Dendritic cell treated with granulocyte-macrophage colony-stimulating factor and Interleukin-4, amounts not matched to agents 40 ng/mL and 50 ng/mL, for 4 days (primary cell): ENCODE measurements around the gene OR6X1.
"Not testable (repeated sequence)": the region's sequence is repeated elsewhere in the genome, so short reads cannot be mapped to it uniquely, and the experiment has no call there.

Source experiments
- H3K27ac Mint-ChIP-seq: one replicate; pipeline ENCODE4 v1.8.0; 2022; ENCODE audit warnings: mild to moderate bottlenecking, mixed read lengths
- H3K27me3 Mint-ChIP-seq: one replicate; pipeline ENCODE4 v1.8.0; 2022; ENCODE audit warnings: mild to moderate bottlenecking, mixed read lengths
- H3K36me3 Mint-ChIP-seq: one replicate; pipeline ENCODE4 v1.8.0; 2022; ENCODE audit warnings: low read depth, mixed read lengths
- H3K4me1 Mint-ChIP-seq: one replicate; pipeline ENCODE4 v1.8.0; 2022; ENCODE audit warnings: low read depth, mixed read lengths
- H3K4me3 Mint-ChIP-seq: one replicate; pipeline ENCODE4 v1.8.0; 2022; ENCODE audit warnings: mild to moderate bottlenecking, moderate library complexity, mixed read lengths
- H3K9me3 Mint-ChIP-seq: one replicate; pipeline ENCODE4 v1.8.0; 2022; ENCODE audit warnings: mixed read lengths
- intact Hi-C: fragments of 100-400 bp; cut with micrococcal nuclease; formaldehyde crosslinking; loops from one replicate; pipeline ENCODE4 v1.15.0; 2022

Gene OR6X1

DNA sequence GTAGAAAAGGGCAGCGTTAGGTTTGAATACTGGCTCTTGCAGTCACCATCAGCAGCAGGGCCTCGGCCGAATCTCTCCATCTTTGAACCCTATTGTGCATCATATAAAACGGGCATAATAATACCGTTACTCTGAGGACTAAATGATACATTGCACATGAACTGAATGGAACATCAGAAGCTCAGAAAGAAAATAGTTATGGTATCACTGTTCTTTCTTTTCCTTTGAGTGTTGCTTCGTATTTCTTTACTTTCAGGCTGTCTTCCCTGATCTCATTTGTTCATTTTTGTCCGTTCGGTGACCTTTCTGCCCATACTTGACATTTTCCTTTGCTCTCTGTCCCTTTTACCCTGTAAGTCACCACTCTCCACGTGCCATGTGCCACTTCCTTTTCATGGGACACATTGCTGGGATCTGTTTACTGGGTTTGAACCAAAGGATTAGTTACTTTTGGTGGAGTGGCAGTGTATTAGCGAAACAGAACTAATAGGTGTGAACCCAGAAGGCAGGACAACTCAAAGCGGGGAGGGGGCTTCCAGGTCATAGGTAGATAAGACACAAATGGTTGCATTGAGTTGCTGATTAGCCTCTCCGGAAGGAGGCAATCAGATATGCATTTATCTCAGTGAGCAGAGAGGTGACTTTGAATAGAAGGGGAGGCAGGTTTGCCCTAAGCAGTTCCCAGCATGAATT lies 12.1 kb downstream of the OR6X1 start:
- Mint-ChIP-seq H3K9me3 (no peaks in the 10 kb centered on the region), H3K27me3 (peaks cover 13% of the 10 kb centered on the region), H3K36me3 (peaks cover 33% of the 10 kb centered on the region), H3K4me3 (peak overlapping the region; percentile 97), H3K27ac (peak overlapping the region; percentile 77), H3K4me1 (peaks cover 21% of the 10 kb centered on the region)
- intact Hi-C loops = loop anchor here (10.0 kb wide), 1 partner anchor 323 kb away; no protein-coding TSS in a partner anchor

DNA sequence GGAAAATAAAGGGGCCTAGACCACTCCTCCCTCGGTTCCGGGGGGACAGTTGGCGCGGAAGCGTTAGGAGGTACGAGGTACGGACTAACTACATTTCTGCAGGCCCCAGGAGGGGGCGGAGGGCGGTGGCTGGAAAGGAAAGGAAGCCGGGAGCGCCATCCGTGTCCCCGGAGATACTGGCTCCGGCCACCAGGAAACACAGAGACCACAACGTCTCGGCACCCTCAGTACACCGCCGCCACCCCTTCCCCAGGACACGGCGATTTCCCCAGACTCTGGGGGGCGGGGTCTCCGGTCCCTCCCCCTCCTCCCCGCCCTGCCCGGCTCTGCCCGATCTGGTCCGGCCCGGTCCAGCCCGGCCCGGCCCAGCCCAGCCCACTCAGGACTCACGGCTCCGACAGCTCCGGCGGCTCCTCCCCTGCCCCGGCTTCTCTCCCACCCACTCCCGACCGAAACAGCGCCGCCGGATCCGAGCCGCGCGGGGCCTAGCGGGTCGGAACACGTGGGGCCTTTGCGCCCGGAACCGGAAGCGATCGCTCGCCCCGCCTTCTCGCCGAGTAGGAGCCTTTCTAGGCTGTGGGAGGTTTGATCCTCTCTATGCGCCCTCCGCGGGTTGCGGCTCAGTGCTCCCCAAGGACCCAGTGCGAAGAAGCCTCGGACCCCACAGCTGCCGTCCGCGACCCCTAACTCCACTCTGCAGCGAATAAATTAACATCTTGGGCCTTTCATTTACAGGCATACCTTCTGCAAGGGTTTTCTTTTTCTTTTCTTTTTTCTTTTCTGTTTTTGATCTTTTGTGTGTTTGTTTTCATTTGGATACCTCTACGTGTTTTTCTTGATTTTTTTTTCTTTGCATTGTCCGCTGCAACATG lies 12.9 kb downstream of the OR6X1 start, which contains the start of gene ZNF202:
ZNF202 (minus strand) TSS at position 502 of the 872 bp plus-strand sequence. CDS start 10,772 bp downstream, outside the sequence.
- intact Hi-C loops = loop anchor here (10.0 kb wide), 1 partner anchor 323 kb away; no protein-coding TSS in a partner anchor

GRCh38 chr11:123740787-123741158 lies 13.5 kb downstream of the OR6X1 start:
- intact Hi-C loops = loop anchor here (10.0 kb wide), 1 partner anchor 324 kb away; no protein-coding TSS in a partner anchor
- H3K27me3 Mint-ChIP-seq = peaks cover 9% of the 10 kb centered on the region
- H3K4me1 Mint-ChIP-seq = peaks cover 21% of the 10 kb centered on the region
- H3K9me3 Mint-ChIP-seq = no peaks in the 10 kb centered on the region
- H3K36me3 Mint-ChIP-seq = peaks cover 35% of the 10 kb centered on the region
- H3K27ac Mint-ChIP-seq = peak overlapping the region; percentile 77
- peak overlapping the region; percentile 97 for H3K4me3 Mint-ChIP-seq

More for the DNA sequence above, 12.9 kb downstream of the OR6X1 start, which contains the start of gene ZNF202:
- H3K9me3 Mint-ChIP-seq = no peaks in the 10 kb centered on the region
- H3K4me3 Mint-ChIP-seq = peak within 1 kb of the TSS; percentile 97
- peak within 1 kb of the TSS; percentile 77 for H3K27ac Mint-ChIP-seq
- peaks cover 11% of the 10 kb centered on the region for H3K27me3 Mint-ChIP-seq
- peaks cover 35% of the 10 kb centered on the region for H3K36me3 Mint-ChIP-seq
- H3K4me1 Mint-ChIP-seq = peaks cover 21% of the 10 kb centered on the region

GRCh38 chr11:123738374-123738773 lies 15.9 kb downstream of the OR6X1 start:
- no peak overlapping the region for H3K4me3 Mint-ChIP-seq
- H3K27ac Mint-ChIP-seq = no peak overlapping the region
- intact Hi-C loops = no loop called here
- peaks cover 3% of the 10 kb centered on the region for H3K27me3 Mint-ChIP-seq
- H3K4me1 Mint-ChIP-seq = peaks cover 21% of the 10 kb centered on the region
- H3K36me3 Mint-ChIP-seq = peaks cover 52% of the 10 kb centered on the region
- no peaks in the 10 kb centered on the region for H3K9me3 Mint-ChIP-seq

DNA sequence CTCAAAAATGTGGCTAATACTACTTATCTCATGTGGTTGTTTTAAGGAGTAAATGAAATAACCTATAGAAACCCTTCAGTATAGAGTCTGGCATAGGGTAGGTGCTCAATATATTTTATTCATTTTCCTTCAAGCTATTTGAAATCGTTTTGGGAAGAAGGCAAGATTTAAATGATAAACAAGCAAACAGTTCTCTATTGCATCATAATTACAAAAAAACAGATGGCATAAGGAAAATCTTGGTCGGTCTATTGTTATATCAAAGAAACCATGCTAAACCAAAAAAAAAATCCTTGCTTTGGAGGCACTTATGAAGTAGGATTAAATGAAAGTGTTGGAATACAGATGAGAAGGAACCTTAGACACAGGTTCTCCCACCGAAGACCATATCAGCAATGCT lies 17.5 kb downstream of the OR6X1 start:
- Mint-ChIP-seq H3K9me3 (no peaks in the 10 kb centered on the region), H3K27me3 (no peaks in the 10 kb centered on the region), H3K4me3 (no peak overlapping the region), H3K27ac (no peak overlapping the region), H3K4me1 (peaks cover 13% of the 10 kb centered on the region), H3K36me3 (peaks cover 49% of the 10 kb centered on the region)
- intact Hi-C loops = no loop called here

DNA sequence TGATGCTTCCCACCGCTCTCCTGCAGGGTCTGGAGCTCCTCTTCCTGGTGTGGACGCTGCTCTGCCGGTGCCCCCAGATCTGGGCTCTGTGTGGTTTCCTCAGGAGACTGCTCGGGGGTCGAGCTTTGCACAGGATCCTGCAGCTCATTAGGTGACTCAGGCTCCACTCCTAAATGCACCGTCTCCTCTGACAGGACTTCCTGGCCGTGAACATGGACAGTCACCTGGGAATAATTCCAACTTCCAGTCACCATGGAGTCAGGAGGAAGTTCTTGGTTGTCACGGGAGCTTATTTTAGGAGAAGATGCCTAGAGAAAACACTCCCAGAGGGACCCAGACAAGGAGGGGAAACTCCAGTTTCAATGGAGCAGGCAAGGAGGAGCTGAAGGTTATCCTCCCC lies 24.7 kb downstream of the OR6X1 start:
- peaks cover 47% of the 10 kb centered on the region for H3K9me3 Mint-ChIP-seq
- intact Hi-C loops = no loop called here
- no peak overlapping the region for H3K27ac Mint-ChIP-seq
- peaks cover 8% of the 10 kb centered on the region for H3K36me3 Mint-ChIP-seq
- H3K4me1 Mint-ChIP-seq = no peaks in the 10 kb centered on the region
- H3K4me3 Mint-ChIP-seq = no peak overlapping the region
- H3K27me3 Mint-ChIP-seq = no peaks in the 10 kb centered on the region

DNA sequence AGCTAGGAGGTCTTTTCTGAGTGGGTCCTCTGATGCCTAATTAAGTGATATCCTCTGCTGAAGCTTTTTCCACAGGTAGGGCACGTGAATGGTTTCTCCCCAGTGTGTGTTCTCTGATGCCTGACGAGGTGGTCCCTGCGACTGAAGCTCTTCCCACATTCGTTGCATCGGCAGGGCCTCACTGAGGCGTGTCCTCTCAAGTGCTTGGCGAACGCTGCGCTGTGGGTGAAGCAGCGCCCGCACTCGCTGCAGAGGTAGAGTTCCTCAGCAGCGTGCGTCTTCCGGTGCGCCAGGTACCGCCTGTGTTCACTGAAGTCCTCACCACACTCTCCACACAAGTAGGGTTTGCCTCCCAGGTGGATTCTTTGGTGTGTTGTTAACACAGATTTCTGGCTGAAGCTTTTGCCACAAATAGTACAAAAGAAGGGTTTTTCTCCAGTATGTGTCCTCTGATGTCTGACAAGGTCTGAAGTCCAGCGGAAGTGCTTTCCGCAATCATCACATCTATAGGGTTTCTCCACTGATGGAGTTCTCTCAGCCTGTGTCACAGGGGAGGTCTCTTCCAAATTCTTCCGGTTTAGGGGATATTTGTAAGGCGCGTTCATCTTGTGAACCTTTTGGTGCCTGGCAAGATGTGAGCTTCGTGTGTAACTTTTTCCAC lies 28.2 kb downstream of the OR6X1 start:
- Mint-ChIP-seq H3K9me3 (peaks cover 47% of the 10 kb centered on the region), H3K36me3 (no peaks in the 10 kb centered on the region), H3K27ac (no peak overlapping the region), H3K27me3 (no peaks in the 10 kb centered on the region), H3K4me3 (no peak overlapping the region), H3K4me1 (no peaks in the 10 kb centered on the region)
- intact Hi-C loops = no loop called here

DNA sequence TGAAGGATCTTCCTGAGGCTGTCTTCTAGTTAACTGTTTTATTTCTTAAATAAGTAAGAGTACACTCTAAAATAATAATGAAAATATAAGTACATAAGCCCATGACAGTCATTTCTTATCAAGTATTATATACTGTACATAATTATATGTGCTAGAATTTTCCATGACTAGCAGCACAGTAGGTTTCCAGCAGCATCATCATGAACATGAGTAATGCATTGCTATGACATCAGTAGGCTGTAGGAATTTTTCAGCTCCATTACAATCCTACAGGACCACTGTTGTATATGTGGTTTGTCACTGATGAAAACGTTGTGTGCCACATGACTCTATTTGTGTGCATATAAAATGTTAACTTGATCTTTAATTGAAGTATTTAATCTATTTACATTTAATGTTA lies 34.9 kb downstream of the OR6X1 start:
- Mint-ChIP-seq H3K4me3 (no peak overlapping the region), H3K27me3 (peaks cover 7% of the 10 kb centered on the region), H3K27ac (no peak overlapping the region), H3K9me3 (no peaks in the 10 kb centered on the region), H3K4me1 (no peaks in the 10 kb centered on the region), H3K36me3 (no peaks in the 10 kb centered on the region)
- intact Hi-C loops = no loop called here

DNA sequence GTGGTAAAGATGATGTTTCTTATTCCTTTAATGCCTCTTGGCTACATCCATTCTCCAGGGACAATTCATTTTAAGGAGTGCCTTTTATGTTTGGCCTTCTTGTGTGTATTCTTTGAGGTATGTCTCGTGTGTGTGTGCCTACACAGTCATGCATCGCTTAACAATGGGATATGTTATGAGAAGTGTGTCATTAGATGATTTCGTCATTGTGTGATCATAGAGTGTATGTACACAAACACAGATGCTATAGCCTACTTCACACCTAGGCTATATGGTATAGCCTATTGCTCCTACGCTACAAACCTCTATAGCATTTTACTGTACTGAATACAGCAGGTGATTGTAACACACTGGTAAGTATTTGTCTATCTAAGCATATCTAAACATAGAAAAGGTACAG lies 35.8 kb downstream of the OR6X1 start:
- H3K27ac Mint-ChIP-seq = no peak overlapping the region
- no peaks in the 10 kb centered on the region for H3K36me3 Mint-ChIP-seq
- H3K4me1 Mint-ChIP-seq = no peaks in the 10 kb centered on the region
- no peak overlapping the region for H3K4me3 Mint-ChIP-seq
- intact Hi-C loops = no loop called here
- H3K9me3 Mint-ChIP-seq = no peaks in the 10 kb centered on the region
- peaks cover 9% of the 10 kb centered on the region for H3K27me3 Mint-ChIP-seq

- H3K4me1 Mint-ChIP-seq = no peaks in the 10 kb centered on the region
- no peak overlapping the region for H3K27ac Mint-ChIP-seq
- no peaks in the 10 kb centered on the region for H3K36me3 Mint-ChIP-seq
- intact Hi-C loops = no loop called here
- peaks cover 9% of the 10 kb centered on the region for H3K27me3 Mint-ChIP-seq
- H3K9me3 Mint-ChIP-seq = no peaks in the 10 kb centered on the region
- H3K4me3 Mint-ChIP-seq = no peak overlapping the region
Observed at GRCh38 chr11:123718063-123718462, 36.3 kb downstream of the OR6X1 start.

- intact Hi-C loops, H3K4me3 Mint-ChIP-seq, H3K27ac Mint-ChIP-seq, H3K9me3 Mint-ChIP-seq, H3K4me1 Mint-ChIP-seq, H3K36me3 Mint-ChIP-seq: not testable (repeated sequence)
- peaks cover 11% of the 10 kb centered on the region for H3K27me3 Mint-ChIP-seq
Observed at GRCh38 chr11:123712627-123713026, 41.7 kb downstream of the OR6X1 start.

DNA sequence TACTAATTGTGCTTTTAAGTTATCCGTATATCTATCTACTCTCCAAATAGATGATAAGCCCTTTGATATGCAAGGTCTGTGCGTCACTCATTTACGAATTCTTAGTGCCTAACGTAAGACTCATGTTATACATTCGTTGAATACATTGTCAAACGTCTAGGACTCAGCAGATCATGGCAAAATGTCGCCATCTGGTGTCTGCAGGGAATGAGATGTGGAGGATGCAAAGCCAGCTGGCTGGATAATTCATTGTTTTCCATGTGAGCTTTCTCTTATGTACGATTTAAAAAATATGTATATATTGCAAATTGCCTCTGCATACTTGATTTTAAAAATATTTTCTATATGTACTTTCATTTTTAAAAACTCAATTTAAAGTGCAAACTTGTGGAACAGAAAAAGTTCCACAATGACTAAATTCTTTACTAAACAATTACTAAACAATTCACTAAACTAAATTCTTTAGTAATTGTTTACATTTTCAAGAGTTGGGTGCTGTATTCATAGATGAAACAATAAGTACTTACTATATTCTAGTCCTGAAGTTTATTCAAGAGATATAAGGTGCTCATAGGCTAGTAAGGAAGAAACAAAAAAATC lies 46.6 kb downstream of the OR6X1 start:
- Mint-ChIP-seq H3K4me1 (no peaks in the 10 kb centered on the region), H3K27me3 (peaks cover 3% of the 10 kb centered on the region), H3K36me3 (no peaks in the 10 kb centered on the region), H3K9me3 (no peaks in the 10 kb centered on the region), H3K27ac (no peak overlapping the region), H3K4me3 (no peak overlapping the region)
- intact Hi-C loops = loop anchor here (1.0 kb wide), 1 partner anchor 66 kb away; no protein-coding TSS in a partner anchor

DNA sequence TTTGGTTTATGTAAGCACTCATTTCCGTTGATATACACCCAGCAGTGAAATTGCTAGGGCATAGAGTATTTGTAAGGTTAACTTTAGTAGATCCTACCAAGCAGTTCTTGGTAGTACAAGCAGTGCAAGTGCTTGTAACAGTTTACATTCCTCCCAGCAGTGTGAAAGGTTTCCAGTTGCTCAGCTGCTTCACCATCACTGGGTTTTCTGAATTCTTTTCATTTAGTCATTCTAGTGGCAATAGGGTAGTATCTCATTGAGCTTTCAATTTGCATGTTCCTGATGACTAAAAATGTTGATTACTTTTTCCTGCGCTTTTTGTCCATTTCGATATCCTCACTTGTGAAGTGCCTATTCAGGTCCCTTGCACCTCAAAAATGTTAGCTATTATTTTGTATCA lies 47.1 kb downstream of the OR6X1 start:
- Mint-ChIP-seq H3K27me3 (peaks cover 3% of the 10 kb centered on the region), H3K4me3 (no peak overlapping the region), H3K27ac (no peak overlapping the region), H3K4me1 (no peaks in the 10 kb centered on the region), H3K9me3 (no peaks in the 10 kb centered on the region), H3K36me3 (no peaks in the 10 kb centered on the region)
- intact Hi-C loops = loop anchor here (1.0 kb wide), 1 partner anchor 66 kb away; no protein-coding TSS in a partner anchor
